ENCODE results near the gene SZT2.
A peak's percentile ranks its signal among the peaks of the same experiment; 100 is the strongest.

Gene SZT2

DNA sequence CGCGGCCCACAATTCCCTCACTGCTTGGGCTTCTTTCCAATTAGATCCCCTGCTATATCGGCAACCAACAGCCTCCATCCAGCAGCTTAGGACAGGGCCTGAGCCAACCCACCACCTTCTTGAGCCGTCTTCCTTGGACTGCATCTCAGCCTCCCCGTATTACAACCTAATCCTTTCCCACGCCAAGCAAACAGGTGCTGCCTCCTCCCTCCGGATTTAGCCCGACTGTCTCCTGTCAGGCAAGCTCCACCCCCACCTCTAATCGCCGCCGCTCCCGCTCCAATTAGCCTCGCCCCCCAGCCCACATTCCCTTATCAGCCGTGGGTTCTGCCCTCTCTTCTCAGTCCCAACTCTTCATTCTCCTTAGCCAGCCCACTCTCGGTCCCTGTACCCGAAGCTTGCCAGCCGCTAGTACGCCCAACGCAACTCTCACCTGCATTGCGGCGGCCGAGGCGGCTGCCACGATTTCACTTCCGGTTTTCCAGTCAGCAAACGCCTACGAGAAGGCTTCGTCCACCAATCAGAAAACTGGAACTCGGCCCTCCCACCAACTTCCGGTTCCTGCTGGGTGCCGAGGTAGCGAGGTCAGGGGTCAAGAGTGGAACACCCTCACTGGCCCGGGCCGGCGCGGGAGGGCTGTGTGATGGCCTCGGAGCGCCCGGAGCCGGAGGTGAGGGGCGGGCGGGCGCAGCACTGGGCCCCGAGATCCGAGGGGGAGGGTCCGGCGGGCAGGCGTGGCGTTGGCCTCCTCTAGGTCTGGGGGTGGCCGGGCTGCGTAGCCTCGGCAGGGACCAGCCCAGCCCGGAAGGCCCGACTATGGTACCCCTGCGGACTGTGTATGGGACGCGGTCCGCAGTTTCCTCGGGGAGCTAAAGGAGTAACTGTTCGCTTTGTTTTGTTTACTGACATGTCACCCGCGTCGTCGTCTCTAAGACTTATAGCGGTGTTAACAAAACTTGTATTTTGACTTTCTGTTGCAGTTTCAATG lies at the start of gene SZT2, which contains the start of gene MED8:
TSS of gene SZT2 (plus strand) at position 574 of the 988 bp plus-strand sequence. CDS start at position 644, 70 bp downstream.
TSS of gene MED8 (minus strand) at position 475 of the 988 bp plus-strand sequence. CDS start at position 439, 36 bp downstream.
- TF ChIP-seq, protein P1, sequence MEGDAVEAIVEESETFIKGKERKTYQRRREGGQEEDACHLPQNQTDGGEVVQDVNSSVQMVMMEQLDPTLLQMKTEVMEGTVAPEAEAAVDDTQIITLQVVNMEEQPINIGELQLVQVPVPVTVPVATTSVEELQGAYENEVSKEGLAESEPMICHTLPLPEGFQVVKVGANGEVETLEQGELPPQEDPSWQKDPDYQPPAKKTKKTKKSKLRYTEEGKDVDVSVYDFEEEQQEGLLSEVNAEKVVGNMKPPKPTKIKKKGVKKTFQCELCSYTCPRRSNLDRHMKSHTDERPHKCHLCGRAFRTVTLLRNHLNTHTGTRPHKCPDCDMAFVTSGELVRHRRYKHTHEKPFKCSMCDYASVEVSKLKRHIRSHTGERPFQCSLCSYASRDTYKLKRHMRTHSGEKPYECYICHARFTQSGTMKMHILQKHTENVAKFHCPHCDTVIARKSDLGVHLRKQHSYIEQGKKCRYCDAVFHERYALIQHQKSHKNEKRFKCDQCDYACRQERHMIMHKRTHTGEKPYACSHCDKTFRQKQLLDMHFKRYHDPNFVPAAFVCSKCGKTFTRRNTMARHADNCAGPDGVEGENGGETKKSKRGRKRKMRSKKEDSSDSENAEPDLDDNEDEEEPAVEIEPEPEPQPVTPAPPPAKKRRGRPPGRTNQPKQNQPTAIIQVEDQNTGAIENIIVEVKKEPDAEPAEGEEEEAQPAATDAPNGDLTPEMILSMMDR (IDR thresholded peaks at IDR 0.05; ENCODE audit: low read length, missing control alignments), result no peak
- peak; percentile 95 for DNase-seq (ENCODE audit: low read depth)
- H3K4me3 ChIP-seq (replicated peaks; ENCODE audit: low read depth, low read length), result peak within 1 kb of the TSS; percentile 97

DNA sequence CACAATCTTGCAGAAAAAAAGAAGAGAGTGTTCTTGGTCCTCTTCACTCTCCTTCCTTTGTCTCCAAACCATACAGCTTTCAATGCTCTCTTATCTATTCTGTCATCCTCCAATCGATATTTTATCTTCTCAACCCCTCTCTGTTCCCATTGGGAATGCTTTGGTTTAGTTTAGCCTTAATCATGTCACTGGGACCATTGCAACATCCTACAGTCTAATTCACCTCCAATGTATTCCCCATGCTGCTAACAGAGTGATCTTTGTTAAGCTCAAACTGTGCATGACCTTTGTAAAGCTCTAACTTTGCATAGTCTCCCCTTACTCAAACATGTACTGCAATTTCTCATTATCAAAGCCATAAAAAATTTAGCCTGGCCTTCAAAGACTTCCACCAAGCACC lies 49.1 kb upstream of the SZT2 start:
- DNase-seq (ENCODE audit: low read depth), result no peak
- H3K4me3 ChIP-seq (replicated peaks; ENCODE audit: low read depth, low read length), result no peak overlapping the region
- TF ChIP-seq, protein P1 (IDR thresholded peaks at IDR 0.05; ENCODE audit: low read length, missing control alignments), result no peak

DNA sequence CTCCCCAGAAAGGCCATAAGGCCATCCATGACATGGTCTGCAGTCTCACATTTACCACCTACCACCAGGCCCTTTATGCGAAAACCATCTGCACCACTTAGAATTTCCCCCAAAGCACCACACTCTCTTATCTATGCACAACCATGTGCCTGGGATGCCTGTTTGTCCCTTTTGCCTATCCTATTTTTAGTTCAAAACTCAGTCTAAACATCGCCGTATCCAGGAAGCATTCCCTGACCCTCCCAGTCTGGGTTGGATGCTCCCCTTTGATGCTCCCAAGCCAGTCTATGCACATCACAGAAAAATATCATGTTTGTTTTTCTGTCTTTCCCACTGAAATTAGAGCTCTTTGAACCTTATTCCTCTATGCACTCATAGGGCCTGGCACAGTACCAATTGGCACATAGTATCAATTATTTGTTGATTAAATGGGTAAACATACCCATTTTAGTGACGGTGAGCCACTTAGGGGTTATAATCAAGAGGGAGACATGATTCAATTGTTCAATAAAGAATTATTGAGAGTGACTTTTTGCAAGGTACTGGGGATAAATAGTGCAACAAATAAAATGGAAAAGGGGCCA lies 45.3 kb upstream of the SZT2 start:
- TF ChIP-seq, protein P1 (IDR thresholded peaks at IDR 0.05; ENCODE audit: low read length, missing control alignments), result no peak

DNA sequence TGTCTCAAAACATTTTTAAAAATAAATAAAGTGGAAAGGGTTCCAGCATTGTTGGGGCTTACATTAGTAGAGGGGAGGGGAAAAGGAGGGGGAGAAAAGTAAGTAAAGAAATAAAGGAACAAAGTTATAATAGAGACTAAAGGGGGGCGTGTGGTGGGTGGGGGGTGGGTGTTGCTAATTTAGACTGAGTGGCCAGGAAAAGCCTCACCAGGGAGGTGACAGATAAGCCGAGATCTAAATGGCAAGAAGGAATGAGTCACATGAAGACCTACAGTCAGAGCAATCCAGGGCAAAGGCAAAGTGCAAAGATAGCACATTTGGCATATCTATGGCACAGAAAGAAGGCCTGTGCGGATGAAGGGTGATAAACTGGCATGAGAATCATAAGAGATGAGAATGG lies 44.6 kb upstream of the SZT2 start:
- TF ChIP-seq, protein P1 (IDR thresholded peaks at IDR 0.05; ENCODE audit: low read length, missing control alignments), result no peak
- H3K4me3 ChIP-seq (replicated peaks; ENCODE audit: low read depth, low read length), result no peak overlapping the region
- no peak for DNase-seq (ENCODE audit: low read depth)

More for the DNA sequence above, 45.3 kb upstream of the SZT2 start:
- H3K4me3 ChIP-seq (replicated peaks; ENCODE audit: low read depth, low read length), result no peak overlapping the region
- DNase-seq (ENCODE audit: low read depth), result no peak

DNA sequence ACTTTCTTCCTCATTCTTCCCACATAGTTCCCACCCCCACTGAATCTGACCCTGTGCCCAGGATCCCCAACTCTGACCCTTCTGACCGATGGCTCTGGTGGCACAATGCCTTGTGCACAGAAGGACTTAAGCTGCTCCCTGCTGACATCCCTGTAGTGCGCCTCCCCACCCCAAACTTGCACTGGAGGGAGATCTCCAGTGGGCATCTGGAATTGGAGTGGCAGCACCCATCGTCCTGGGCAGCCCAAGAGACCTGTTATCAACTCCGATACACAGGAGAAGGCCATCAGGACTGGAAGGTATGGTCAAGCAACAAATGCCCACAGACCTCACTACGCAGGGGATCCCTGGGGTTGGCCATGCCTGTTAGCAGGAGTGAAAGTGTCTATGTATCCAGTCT lies 43.1 kb upstream of the SZT2 start:
- TF ChIP-seq, protein P1 (IDR thresholded peaks at IDR 0.05; ENCODE audit: low read length, missing control alignments), result no peak
- no peak for DNase-seq (ENCODE audit: low read depth)
- H3K4me3 ChIP-seq (replicated peaks; ENCODE audit: low read depth, low read length), result no peak overlapping the region

DNA sequence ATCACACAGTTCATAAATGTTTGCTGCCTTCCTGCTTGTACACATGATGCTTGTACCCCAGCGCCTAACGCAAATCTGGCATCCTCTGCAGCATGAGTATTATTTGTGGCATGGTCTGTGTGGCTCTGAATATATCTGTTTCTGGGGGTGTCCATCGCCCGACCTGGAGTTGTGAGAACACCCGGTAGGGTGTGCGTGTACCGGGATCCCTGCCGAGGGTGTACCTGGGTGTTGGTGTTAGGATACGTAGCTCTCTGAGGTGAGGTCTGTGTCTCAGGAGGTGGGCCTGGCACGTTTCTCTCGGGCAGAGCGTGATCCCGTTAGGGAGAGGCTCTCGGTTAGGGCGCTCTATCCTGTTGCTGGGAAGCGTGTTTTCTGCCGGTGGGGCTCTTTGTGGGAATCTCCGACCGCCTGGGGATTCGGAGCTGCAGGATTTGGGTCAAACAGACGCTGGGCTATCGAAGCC lies 41.3 kb upstream of the SZT2 start:
- H3K4me3 ChIP-seq (replicated peaks; ENCODE audit: low read depth, low read length), result peak overlapping the region; percentile 53
- no peak for DNase-seq (ENCODE audit: low read depth)
- TF ChIP-seq, protein P1 (IDR thresholded peaks at IDR 0.05; ENCODE audit: low read length, missing control alignments), result no peak
